Heart left ventricle (tissue), 13 donors: ENCODE data around the gene FBXW5.

Experiments
- CTCF ChIP-seq, 12 donors: fragments of 200-600 bp; sonication (generic) in 4 of 12; IDR thresholded peaks; one replicate each; pipeline versions ENCODE4 v1.5.0 to v1.8.0; 2018 to 2022; ENCODE audit warnings: antibody characterized with exemption in 12 of 12, mild to moderate bottlenecking in 5 of 12
- POLR2A ChIP-seq, 2 donors: fragments of 450-650 bp; IDR thresholded peaks; one replicate each; pipeline ENCODE4 v1.6.1; 2017; ENCODE audit warnings: antibody characterized with exemption in 2 of 2, mild to moderate bottlenecking in 2 of 2, moderate library complexity in 2 of 2
- donor health status: ischemic (EF 13 %, LVEDD 7.1; RV severe dilation, severe dysfunction).
- donor health status: DM: no; HTN: yes; CAD: no.
- donor health status: DM: no; HTN: no; CAD: no.
- donor health status: ischemic (EF 25% LVEDD 6.9; RV normal size, moderate dysfunction).
- donor health status: ischemic (EF 25% LVEDD 5.7; RV mildly dilated, moderate dysfunction).
- donor health status: ischemic (EF 35%, LVEDD 5.7; RV mildly dilated, moderate dysfunction).
- donor health status: nonischemic (EF 11% LVEDD 7.7; RV severe dilation, severe dysfunction).
- donor health status: DM: yes; HTN: yes; CAD: no.
- donor health status: PGD.
- donor health status: ischemic (EF 29% LVEDD 5.4; RV normal size, mild dysfunction).
- donor health status: nonischemic (EF 23%, LVEDD 6.1; RV moderate dilation, normal function).

GRCh38 chr9:136972743-136973142 lies 28.2 kb upstream of the FBXW5 start:
- no peak for TF ChIP-seq CTCF (IDR thresholded peaks at IDR 0.05)
- TF ChIP-seq POLR2A (IDR thresholded peaks at IDR 0.05), result no peak
